ENCODE data around the gene SBNO2.

Gene SBNO2

GRCh38 chr19:1068009-1069001, 105.8 kb downstream of the SBNO2 start:
- no peak for DNase-seq

GRCh38 chr19:1067341-1067957, 106.6 kb downstream of the SBNO2 start:
- DNase-seq, result no peak

GRCh38 chr19:1066748-1067340, 107.2 kb downstream of the SBNO2 start, which contains the start of gene ARHGAP45:
Gene ARHGAP45, plus strand, starts transcription at chr19:1067167. Its CDS starts 239 bp downstream, at chr19:1067406.
- no peak for DNase-seq

GRCh38 chr19:1066251-1066747, 107.8 kb downstream of the SBNO2 start:
- DNase-seq, result no peak

GRCh38 chr19:1065606-1066109, 108.4 kb downstream of the SBNO2 start:
- no peak for DNase-seq

- no peak for DNase-seq
Measured at GRCh38 chr19:1064661-1065605, 109.1 kb downstream of the SBNO2 start.

GRCh38 chr19:1063909-1064660, 110.0 kb downstream of the SBNO2 start:
- no peak for DNase-seq

GRCh38 chr19:1063030-1063908, 110.8 kb downstream of the SBNO2 start:
- no peak for DNase-seq

GRCh38 chr19:1062387-1063029, 111.6 kb downstream of the SBNO2 start:
- no peak for DNase-seq

GRCh38 chr19:1061987-1062386, 112.1 kb downstream of the SBNO2 start:
- DNase-seq, result no peak

- no peak for DNase-seq
Measured at GRCh38 chr19:1060689-1061088, 113.4 kb downstream of the SBNO2 start.

GRCh38 chr19:1058112-1058511, 116.0 kb downstream of the SBNO2 start:
- no peak for DNase-seq
